ENCODE data around the gene PAK5.
A peak's percentile ranks its signal among the peaks of the same experiment; 100 is the strongest.

The PAK5 gene

GRCh38 chr20:9616455-9616805 lies 222.4 kb downstream of the PAK5 start:
- no peak for DNase-seq (ENCODE audit: low read depth)

DNA sequence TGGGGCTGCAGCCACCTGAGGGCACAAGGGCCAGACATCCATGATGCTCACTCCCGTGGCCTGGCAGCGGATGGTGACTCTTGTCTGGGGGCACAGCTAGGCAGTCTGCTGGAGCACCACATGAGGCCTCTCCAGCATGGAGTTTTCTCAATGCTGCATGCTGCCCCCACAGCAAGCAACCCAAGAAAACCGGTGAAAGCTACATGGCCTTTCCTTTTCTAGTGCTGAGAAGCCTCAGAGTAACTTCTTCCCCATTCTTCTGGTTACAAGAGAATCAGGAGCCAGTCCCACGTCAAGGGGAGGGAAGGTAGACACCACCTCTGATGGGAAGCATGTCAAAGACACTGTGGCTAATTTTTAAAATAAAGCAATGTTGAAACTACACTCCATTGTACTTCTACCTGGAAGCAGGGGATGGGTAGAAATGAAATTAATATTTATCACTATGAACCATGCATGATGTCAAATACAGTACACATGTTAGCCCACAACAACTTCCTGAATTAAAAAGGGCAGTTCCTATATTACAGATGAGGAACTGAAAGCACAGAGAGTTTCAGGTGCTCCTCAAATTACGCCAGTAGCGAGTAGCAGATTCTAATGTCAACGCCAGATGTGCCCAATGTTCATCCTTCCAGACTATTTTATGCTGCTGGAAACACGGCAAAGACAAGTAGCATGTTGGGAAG lies 223.0 kb downstream of the PAK5 start:
- DNase-seq (ENCODE audit: low read depth), result no peak

GRCh38 chr20:9615118-9615517 lies 223.8 kb downstream of the PAK5 start:
- no peak for DNase-seq (ENCODE audit: low read depth)

GRCh38 chr20:9613871-9614270 lies 225.0 kb downstream of the PAK5 start:
- DNase-seq (ENCODE audit: low read depth), result no peak

- no peak for DNase-seq (ENCODE audit: low read depth)
These were observed 227.0 kb downstream of the PAK5 start for GRCh38 chr20:9611921-9612320.

DNA sequence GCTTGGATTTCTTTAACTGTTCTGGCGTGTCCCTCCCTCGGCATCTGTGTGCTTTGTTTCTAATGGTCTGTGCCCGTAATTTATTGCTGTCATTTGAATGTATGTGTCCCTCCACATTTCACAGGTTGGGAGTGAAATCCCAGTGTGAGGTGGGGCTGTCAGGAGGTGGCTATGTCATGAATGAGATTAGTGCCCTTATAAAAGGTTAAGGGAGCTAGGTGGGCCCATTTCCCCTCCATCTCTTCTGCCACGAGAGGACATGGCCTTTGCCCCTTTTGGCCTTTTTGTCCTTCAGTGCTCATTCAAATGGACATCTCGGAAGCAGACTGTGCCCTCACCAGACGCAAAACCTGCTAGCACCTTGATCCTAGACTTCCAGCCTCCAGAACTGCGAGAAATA lies 228.2 kb downstream of the PAK5 start:
- no peak for DNase-seq (ENCODE audit: low read depth)

DNA sequence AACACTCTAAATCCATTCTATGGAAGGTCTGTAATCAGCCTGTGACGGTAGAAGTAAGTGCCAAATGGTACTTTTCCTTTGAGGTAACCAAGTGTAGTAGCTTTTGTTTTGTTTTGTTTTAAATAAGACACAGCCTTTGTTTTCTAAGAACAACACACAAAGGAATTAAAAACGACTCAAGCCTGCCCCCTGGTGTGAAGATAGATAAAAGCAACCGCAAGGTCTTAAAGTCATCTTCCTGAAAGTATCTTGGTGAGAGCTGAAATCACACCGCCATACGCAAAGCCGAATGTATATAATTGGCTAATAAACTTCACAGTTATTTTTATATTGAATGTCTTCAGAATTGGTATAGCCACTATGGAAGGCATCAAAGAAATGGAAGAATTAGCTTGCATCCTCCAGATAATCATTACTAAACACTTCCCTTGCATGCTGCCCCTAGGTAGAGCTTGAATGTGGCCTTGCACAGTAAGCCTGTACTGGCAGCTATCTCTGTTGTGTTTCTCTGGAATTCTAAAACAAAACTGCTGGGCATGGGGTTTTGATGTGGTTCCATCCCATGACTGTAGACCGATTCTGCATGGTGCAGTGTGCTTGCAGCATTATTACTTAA lies 228.9 kb downstream of the PAK5 start:
- DNase-seq (ENCODE audit: low read depth), result peak; percentile 4

DNA sequence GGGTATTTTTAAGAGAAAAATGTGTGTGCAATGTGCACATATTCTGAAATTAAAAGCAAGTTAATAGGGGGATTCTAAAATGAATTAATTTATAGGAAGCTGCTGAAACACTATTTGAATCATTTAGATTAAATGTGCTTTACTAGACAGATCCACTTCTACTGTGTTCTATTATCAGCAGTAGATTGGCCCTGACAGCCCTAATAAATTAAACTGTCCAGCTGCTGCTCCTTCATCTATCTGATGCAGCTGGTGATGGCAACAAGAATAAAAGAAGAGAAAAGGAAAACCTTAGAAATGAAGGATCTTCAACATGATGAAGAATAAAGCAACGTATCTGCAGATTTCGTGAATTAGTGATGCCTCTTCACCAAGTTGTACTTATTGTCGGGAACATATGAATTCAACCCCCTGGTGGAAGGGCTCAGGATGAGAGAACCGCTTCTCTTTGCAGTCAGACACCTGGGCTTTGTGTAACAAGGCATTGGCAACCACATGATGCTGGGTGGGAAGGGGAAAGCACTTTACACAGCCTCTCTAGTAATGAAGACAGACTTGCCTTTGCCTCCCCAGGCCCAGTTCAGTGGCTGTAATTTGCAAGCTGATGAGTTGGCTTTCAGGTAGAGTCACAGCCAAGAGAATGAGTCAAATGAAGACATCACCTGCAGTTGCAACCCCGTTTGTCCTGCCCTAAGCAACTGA lies 230.1 kb downstream of the PAK5 start:
- no peak for DNase-seq (ENCODE audit: low read depth)

GRCh38 chr20:9602847-9603183 lies 236.1 kb downstream of the PAK5 start:
- DNase-seq (ENCODE audit: low read depth), result no peak

DNA sequence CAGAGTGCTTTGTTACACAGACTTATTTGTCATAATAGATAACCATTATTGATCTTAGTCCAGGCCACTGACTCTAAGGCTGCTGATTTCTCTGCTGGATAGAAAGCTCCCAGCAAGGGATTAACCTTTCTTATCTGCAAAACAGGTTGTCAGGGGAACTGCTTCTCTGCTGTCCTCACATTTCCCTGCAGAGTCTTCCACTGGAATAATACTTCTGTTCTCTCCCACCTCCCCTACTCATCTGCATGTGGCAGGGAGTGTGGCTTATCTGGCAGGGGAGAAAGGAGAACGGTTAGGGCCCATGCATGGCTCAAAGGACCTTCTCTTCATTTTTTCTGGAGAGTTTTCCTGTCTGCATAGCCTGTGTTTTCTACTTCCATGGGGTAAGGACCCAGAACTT lies 238.3 kb downstream of the PAK5 start:
- DNase-seq (ENCODE audit: low read depth), result no peak

GRCh38 chr20:9597547-9597946 lies 241.3 kb downstream of the PAK5 start:
- DNase-seq (ENCODE audit: low read depth), result no peak

- DNase-seq (ENCODE audit: low read depth), result no peak
These were observed 243.1 kb downstream of the PAK5 start for GRCh38 chr20:9595763-9596162.

- DNase-seq (ENCODE audit: low read depth), result no peak
These were observed 244.5 kb downstream of the PAK5 start for GRCh38 chr20:9594284-9594875.

GRCh38 chr20:9592419-9592818 lies 246.5 kb downstream of the PAK5 start:
- no peak for DNase-seq (ENCODE audit: low read depth)

GRCh38 chr20:9591080-9591479 lies 247.8 kb downstream of the PAK5 start:
- DNase-seq (ENCODE audit: low read depth), result no peak

- DNase-seq (ENCODE audit: low read depth), result no peak
These were observed 248.7 kb downstream of the PAK5 start for GRCh38 chr20:9590189-9590588.

- DNase-seq (ENCODE audit: low read depth), result no peak
These were observed 250.2 kb downstream of the PAK5 start for GRCh38 chr20:9588706-9589105.

DNA sequence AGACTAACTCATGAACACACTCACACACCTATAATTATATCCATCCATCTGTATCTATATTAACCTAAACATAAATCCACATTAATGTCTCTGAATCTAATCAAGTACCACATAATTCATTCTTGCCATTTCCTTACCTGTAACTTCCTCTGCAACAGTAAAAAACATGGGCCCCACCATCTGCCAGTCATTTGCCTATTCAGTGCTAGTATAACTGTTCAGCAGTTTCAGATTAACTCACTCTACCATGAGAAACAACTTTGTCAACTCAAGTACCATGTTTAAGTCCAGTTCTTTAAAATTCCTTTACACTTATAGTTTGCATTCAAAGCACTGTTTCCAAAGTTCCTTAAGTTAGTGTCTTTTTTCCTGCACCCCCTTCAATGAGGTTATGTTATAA lies 255.7 kb downstream of the PAK5 start:
- no peak for DNase-seq (ENCODE audit: low read depth)

DNA sequence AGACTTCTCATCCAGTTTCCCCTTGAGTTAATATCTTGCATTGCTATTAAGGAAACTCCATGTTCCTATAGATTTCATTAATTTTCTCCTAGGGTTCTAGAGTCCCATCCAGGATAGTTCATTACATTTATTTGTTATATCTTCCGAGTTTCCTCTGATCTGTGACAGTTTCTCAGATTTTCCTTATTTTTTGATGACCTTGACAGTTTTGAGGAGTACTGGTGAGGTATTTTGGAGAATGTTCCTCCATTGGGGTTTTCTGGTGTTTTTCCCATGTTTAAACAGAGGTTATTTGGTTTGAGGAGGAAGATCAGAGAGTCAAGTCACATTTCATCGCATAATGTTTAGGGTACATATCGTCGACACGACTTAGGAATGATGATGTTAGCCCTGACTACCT lies 256.7 kb downstream of the PAK5 start:
- DNase-seq (ENCODE audit: low read depth), result no peak

- DNase-seq (ENCODE audit: low read depth), result no peak
These were observed 257.4 kb downstream of the PAK5 start for GRCh38 chr20:9581509-9581908.

GRCh38 chr20:9578594-9578993 lies 260.3 kb downstream of the PAK5 start:
- DNase-seq (ENCODE audit: low read depth), result no peak

- DNase-seq (ENCODE audit: low read depth), result no peak
These were observed 261.5 kb downstream of the PAK5 start for GRCh38 chr20:9577397-9577796.

DNA sequence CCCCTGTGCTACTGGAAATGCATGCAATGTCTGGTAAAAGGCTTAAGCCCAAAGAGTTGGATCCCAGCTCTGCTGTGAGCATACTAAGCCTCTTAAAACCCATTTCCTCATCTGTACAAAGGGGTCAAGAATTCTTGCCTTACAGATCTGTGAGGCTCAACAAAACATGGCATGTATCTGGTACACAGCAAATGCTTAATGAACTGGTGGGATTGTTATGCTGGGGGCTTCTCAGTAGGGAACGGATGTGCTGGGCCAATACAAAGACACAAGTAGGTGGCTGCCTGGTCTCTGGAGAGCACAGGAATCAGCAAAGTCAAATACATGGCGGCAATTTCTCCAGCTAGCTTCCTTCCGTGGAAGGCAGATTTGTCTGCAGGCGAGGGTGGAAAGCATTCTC lies 262.2 kb downstream of the PAK5 start:
- DNase-seq (ENCODE audit: low read depth), result no peak
